Stomach (tissue), 9 donors: Measurements from ENCODE around the gene DYNC1H1. TPM values are rescaled to one million over a fixed set of nuclear protein-coding genes. Genes with fewer than 3 reads are reported as not detected.

ENCODE experiments used
- DNase-seq, 2 donors: peaks; one replicate each; pipeline versions ENCODE4 v3.0.0 to v3.0.0-alpha.2; 2013 to 2019
- H3K27ac ChIP-seq, 5 donors: fragments of 200-600 bp in 4 of 5; sonication (generic) in 4 of 5; one replicate each; pipeline ENCODE4 v1.5.1; 2013 to 2019; ENCODE audit warnings: mild to moderate bottlenecking in 1 of 5, moderate library complexity in 1 of 5
- H3K27me3 ChIP-seq, 3 donors: fragments of 200-600 bp; sonication (generic); one replicate each; pipeline ENCODE4 v1.5.1; 2017 to 2019; ENCODE audit warnings: mixed run types in 1 of 3
- H3K36me3 ChIP-seq, 4 donors: fragments of 200-600 bp; sonication (generic); 1 replicate in 3 of 4; 2 replicates in 1 of 4; pipeline ENCODE4 v1.5.1; 2016 to 2019
- H3K4me1 ChIP-seq, 4 donors: fragments of 200-600 bp; sonication (generic); one replicate each; pipeline ENCODE4 v1.5.1; 2016 to 2019
- H3K4me3 ChIP-seq, 4 donors: fragments of 200-600 bp; sonication (generic) in 3 of 4; one replicate each; pipeline ENCODE4 v1.5.1; 2016 to 2019; ENCODE audit warnings: mild to moderate bottlenecking in 1 of 4
- H3K9me3 ChIP-seq, 4 donors: fragments of 200-600 bp; sonication (generic); one replicate each; pipeline ENCODE4 v1.5.1; 2016 to 2019
- EP300 ChIP-seq: sonication (generic); formaldehyde crosslinking; IDR thresholded peaks from one replicate; pipeline ENCODE4 v1.6.1; 2017; ENCODE audit warnings: antibody characterized with exemption
- POLR2A ChIP-seq, 4 donors: fragments of 450-650 bp; IDR thresholded peaks; one replicate each; pipeline ENCODE4 v1.6.1; 2016; ENCODE audit warnings: antibody characterized with exemption in 4 of 4, control low read depth in 2 of 4, mild to moderate bottlenecking in 1 of 4, moderate library complexity in 1 of 4
- POLR2AphosphoS5 ChIP-seq, 3 donors: sonication (generic); formaldehyde crosslinking; IDR thresholded peaks; one replicate each; pipeline ENCODE4 v1.6.1; 2016; ENCODE audit warnings: antibody characterized with exemption in 3 of 3
- WGBS, 5 donors: extraction: QIAGEN DNeasy Blood & Tissue Kit in 3 of 5; methylation state at CpG; one replicate each; pipeline versions ENCODE4 v1.1.5 to v1.1.7; 2013 to 2018; 5-methylcytosine and 5-hydroxymethylcytosine counted together
- intact Hi-C: fragments of 100-400 bp; cut with DNase I; formaldehyde crosslinking; loops from one replicate; pipeline ENCODE4 v1.15.1; 2023; ENCODE audit warnings: low total_unique reads
- polyA plus RNA-seq, 3 donors: library from polyadenylated mRNA; stranded (reverse); fragments of 200-250 nt; gene quantifications; one replicate each; pipeline ENCODE4 v1.2.3, GENCODE V29; 2013
- total RNA-seq, 5 donors: library from RNA; depleted of rRNA; stranded (reverse); fragments of >200 nt; gene quantifications; one replicate each; pipeline versions ENCODE4 v1.1.0 to v1.2.3, GENCODE V29; 2014 to 2016
- TF ChIP-seq, protein P1 (sequence below), 7 experiments: fragments of 450-650 bp in 4 of 7; fragments of 200-600 bp in 3 of 7; sonication (generic) in 3 of 7; IDR thresholded peaks; one replicate each; pipeline ENCODE4 v1.5.1; 2016 to 2019; ENCODE audit warnings: antibody characterized with exemption in 7 of 7, control low read depth in 2 of 7, mild to moderate bottlenecking in 1 of 7
- donor health status: healthy with polysubstance abuse.
- donor health status: Bipolar disorder and iron deficiency.
- donor health status: healthy.

The DYNC1H1 gene
- total and polyA plus RNA-seq, 8 donors, result 52.9 to 651 (median 332) TPM

DNA sequence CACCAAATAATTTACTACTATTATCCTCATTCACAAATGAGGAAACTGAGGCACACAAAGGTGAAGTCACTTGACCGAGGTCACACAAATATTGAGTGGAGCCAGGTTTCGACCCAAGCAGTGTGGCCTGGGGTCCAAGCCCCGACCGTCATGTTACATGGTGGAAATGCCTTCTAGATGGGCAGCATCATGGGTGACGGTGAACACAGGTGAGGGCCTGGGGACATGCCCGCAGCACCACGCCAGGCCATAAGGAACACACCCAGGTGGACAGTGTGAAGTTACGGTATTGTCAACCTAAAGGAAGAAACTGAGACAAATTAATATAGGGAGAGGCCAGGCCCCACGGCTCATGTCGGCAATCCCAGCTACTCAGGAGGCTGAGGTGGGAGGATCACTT, 35.3 kb upstream of the DYNC1H1 start:
- intact Hi-C loops, result no loop called here
- TF ChIP-seq POLR2A (IDR thresholded peaks at IDR 0.05) (no peak), EP300 (no peak), POLR2AphosphoS5 (IDR thresholded peaks at IDR 0.05) (no peak)
- TF ChIP-seq, protein P1, sequence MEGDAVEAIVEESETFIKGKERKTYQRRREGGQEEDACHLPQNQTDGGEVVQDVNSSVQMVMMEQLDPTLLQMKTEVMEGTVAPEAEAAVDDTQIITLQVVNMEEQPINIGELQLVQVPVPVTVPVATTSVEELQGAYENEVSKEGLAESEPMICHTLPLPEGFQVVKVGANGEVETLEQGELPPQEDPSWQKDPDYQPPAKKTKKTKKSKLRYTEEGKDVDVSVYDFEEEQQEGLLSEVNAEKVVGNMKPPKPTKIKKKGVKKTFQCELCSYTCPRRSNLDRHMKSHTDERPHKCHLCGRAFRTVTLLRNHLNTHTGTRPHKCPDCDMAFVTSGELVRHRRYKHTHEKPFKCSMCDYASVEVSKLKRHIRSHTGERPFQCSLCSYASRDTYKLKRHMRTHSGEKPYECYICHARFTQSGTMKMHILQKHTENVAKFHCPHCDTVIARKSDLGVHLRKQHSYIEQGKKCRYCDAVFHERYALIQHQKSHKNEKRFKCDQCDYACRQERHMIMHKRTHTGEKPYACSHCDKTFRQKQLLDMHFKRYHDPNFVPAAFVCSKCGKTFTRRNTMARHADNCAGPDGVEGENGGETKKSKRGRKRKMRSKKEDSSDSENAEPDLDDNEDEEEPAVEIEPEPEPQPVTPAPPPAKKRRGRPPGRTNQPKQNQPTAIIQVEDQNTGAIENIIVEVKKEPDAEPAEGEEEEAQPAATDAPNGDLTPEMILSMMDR (IDR thresholded peaks at IDR 0.05), result no peak
- 96 to 99% (median 97%) methylated on average over 10 of the region's 10 CpGs for WGBS, 5 donors
- Histone ChIP-seq H3K36me3 (peaks cover 7 to 37% (median 36%) of the 10 kb centered on the region in 4 donors), H3K27ac (peak overlapping the region in 1 of 5 donors; percentile 81), H3K9me3 (no peaks in the 10 kb centered on the region), H3K4me1 (peaks cover 0 to 15% (median 4%) of the 10 kb centered on the region in 4 donors), H3K27me3 (no peaks in the 10 kb centered on the region), H3K4me3 (no peak overlapping the region)
- DNase-seq, result no peak

DNA sequence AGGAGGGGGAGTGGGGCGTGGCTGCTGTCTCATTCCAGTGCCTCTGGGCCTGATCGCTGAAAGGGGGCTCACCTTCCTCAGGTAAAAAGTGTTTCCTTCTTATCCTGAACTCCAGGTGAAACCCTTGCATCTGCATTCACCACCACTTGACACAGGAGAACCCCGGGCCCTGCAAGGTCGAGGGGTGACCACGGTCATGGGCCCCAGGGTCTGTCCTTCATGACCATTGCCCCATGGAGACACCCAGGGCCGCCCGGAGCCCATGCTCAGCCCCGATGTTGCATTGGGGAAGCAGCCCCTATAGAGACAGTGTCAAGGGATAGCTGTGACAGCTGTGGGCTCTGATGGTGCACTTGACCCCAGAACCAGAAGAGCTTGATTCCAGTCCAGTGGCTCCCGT, 34.4 kb upstream of the DYNC1H1 start:
- TF ChIP-seq EP300 (no peak), POLR2A (IDR thresholded peaks at IDR 0.05) (no peak), POLR2AphosphoS5 (IDR thresholded peaks at IDR 0.05) (no peak)
- TF ChIP-seq, protein P1 (IDR thresholded peaks at IDR 0.05), result no peak
- 89 to 95% (median 91%) methylated on average over 7 to 9 of the region's 9 CpGs for WGBS, 5 donors
- H3K4me1 ChIP-seq, result peaks cover 0 to 15% (median 4%) of the 10 kb centered on the region in 4 donors
- no peaks in the 10 kb centered on the region for H3K9me3 ChIP-seq
- DNase-seq, result no peak
- intact Hi-C loops, result no loop called here
- no peaks in the 10 kb centered on the region for H3K27me3 ChIP-seq
- H3K4me3 ChIP-seq, result no peak overlapping the region
- peaks cover 2 to 31% (median 28%) of the 10 kb centered on the region in 4 donors for H3K36me3 ChIP-seq
- H3K27ac ChIP-seq, result no peak overlapping the region

DNA sequence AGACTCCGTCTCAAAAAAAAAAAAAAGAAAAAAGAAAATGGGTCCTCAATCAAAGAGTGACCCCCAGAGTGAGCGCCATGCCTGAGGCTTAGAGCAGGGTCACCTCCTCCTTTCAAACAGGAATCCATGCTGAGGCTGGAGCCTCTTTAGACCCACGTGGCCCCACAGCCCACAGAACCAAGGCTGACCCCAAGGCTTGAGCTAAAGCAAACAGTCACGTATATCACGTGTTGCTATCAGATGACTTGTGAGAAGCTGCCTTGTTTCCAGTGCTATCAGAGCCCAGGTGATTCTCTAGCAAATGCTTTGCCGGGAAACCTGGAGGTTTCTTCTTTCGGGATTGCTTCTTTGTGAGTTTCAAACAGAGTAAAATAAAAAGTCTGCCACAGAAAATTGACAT, 31.7 kb upstream of the DYNC1H1 start:
- intact Hi-C loops, result no loop called here
- no peak overlapping the region for H3K4me3 ChIP-seq
- TF ChIP-seq POLR2A (IDR thresholded peaks at IDR 0.05) (no peak), POLR2AphosphoS5 (IDR thresholded peaks at IDR 0.05) (no peak), EP300 (no peak)
- TF ChIP-seq, protein P1 (IDR thresholded peaks at IDR 0.05), result no peak
- 32 to 53% (median 42%) methylated on average over 7 of the region's 7 CpGs for WGBS, 5 donors
- no peak overlapping the region for H3K27ac ChIP-seq
- H3K4me1 ChIP-seq, result peaks cover 0 to 9% (median 4%) of the 10 kb centered on the region in 4 donors
- DNase-seq, result peak in 1 of 2 donors; percentile 49
- peaks cover 0 to under 1% (median 0%) of the 10 kb centered on the region in 3 donors for H3K27me3 ChIP-seq
- no peaks in the 10 kb centered on the region for H3K9me3 ChIP-seq
- H3K36me3 ChIP-seq, result peaks cover 0 to 14% (median 12%) of the 10 kb centered on the region in 4 donors

DNA sequence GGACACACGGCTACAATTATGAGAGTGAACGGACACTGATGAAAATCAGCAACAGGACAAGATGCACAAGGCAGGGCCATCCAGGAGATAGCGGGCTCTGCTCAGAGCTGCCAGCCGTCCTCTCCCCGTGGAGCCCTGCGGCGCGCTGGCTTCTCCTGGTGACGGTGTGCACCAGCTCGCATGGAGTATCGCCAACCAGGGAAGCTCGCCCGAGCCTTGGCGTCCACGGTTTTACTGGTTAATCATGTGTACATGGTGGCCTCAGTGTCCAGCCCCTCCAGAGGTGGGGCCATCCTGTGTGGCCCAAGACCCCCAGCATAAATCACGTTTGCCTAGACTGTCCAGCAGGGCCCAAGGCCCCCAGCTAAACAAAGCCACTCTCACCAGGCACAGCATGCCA, 31.2 kb upstream of the DYNC1H1 start:
- Histone ChIP-seq H3K27ac (no peak overlapping the region), H3K9me3 (no peaks in the 10 kb centered on the region), H3K36me3 (peaks cover 0 to 13% (median 9%) of the 10 kb centered on the region in 4 donors), H3K4me1 (peaks cover 0 to 4% (median 3%) of the 10 kb centered on the region in 4 donors), H3K4me3 (no peak overlapping the region), H3K27me3 (peaks cover 0 to 6% (median 0%) of the 10 kb centered on the region in 3 donors)
- TF ChIP-seq EP300 (no peak), POLR2A (IDR thresholded peaks at IDR 0.05) (no peak), POLR2AphosphoS5 (IDR thresholded peaks at IDR 0.05) (no peak)
- TF ChIP-seq, protein P1 (IDR thresholded peaks at IDR 0.05), result no peak
- WGBS, 5 donors, result 80 to 90% (median 84%) methylated on average over 9 to 16 of the region's 16 CpGs
- no peak for DNase-seq
- intact Hi-C loops, result no loop called here
